Upper lobe of left lung (tissue), 4 donors: ENCODE data around the gene FAM222A.

Experiments
- EP300 ChIP-seq, 4 donors: sonication (generic); formaldehyde crosslinking; IDR thresholded peaks; one replicate each; pipeline ENCODE4 v1.5.1; 2017; ENCODE audit warnings: antibody characterized with exemption in 4 of 4, control low read depth in 2 of 4
- POLR2A ChIP-seq, 4 donors: fragments of 450-650 bp; IDR thresholded peaks; one replicate each; pipeline ENCODE4 v1.5.1; 2016 to 2017; ENCODE audit warnings: antibody characterized with exemption in 4 of 4, mild to moderate bottlenecking in 2 of 4
- POLR2AphosphoS5 ChIP-seq, 2 donors: sonication (generic); formaldehyde crosslinking; IDR thresholded peaks; one replicate each; pipeline ENCODE4 v1.5.1; 2017; ENCODE audit warnings: antibody characterized with exemption in 2 of 2
- TF ChIP-seq, protein P1 (sequence below), 6 experiments: fragments of 450-650 bp in 4 of 6; fragments of 200-600 bp in 2 of 6; sonication (generic) in 2 of 6; IDR thresholded peaks; one replicate each; pipeline ENCODE4 v1.5.1; 2016 to 2019; ENCODE audit warnings: antibody characterized with exemption in 6 of 6

- TF ChIP-seq, protein P1, sequence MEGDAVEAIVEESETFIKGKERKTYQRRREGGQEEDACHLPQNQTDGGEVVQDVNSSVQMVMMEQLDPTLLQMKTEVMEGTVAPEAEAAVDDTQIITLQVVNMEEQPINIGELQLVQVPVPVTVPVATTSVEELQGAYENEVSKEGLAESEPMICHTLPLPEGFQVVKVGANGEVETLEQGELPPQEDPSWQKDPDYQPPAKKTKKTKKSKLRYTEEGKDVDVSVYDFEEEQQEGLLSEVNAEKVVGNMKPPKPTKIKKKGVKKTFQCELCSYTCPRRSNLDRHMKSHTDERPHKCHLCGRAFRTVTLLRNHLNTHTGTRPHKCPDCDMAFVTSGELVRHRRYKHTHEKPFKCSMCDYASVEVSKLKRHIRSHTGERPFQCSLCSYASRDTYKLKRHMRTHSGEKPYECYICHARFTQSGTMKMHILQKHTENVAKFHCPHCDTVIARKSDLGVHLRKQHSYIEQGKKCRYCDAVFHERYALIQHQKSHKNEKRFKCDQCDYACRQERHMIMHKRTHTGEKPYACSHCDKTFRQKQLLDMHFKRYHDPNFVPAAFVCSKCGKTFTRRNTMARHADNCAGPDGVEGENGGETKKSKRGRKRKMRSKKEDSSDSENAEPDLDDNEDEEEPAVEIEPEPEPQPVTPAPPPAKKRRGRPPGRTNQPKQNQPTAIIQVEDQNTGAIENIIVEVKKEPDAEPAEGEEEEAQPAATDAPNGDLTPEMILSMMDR (IDR thresholded peaks at IDR 0.05) = no peak
- TF ChIP-seq POLR2A (IDR thresholded peaks at IDR 0.05) (no peak), EP300 (IDR thresholded peaks at IDR 0.05) (no peak), POLR2AphosphoS5 (IDR thresholded peaks at IDR 0.05) (no peak)
Measured at GRCh38 chr12:109723311-109723881, 9.8 kb downstream of the FAM222A start.
